T47D (cell line): Measurements from ENCODE around the gene FTCDNL1.

Source experiments
- DNase-seq, 2 experiments: peaks; one replicate each; pipeline versions ENCODE4 v3.0.0 to v3.0.0-alpha.2; 2011 to 2012; ENCODE audit warnings: low read depth in 1 of 2, low spot score in 1 of 2
- JUND ChIP-seq: IDR thresholded peaks from 2 replicates; pipeline ENCODE4 v1.6.1; 2012; ENCODE audit warnings: low read depth
- in situ Hi-C: cut with HindIII; loops from 2 replicates; pipeline ENCODE4 v1.10.0; 2016; ENCODE audit warnings: low sequenced_read_pairs, low pct_unique_long_range_greater_than_20kb

FTCDNL1 gene

DNA sequence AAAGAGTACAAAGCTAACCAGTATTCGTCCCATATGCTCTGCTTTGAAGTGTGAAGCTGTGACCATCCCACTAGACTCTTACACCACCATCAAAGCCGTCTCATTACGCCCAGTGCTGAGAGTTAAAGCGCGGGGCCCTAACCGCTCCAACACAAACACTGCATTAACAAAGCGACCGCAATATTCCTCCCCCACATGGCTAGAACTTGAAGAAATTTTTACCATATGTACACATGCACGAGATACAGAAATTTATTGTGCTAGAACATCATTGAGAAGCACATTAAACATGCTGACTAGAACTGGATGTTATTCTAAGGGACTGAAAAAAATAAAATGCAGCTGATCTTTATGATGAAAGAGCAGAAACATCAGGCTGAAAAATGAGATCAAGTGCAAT, 20.5 kb downstream of the FTCDNL1 start:
- TF ChIP-seq JUND: no peak
- in situ Hi-C loops: no loop called here
- DNase-seq: no peak

DNA sequence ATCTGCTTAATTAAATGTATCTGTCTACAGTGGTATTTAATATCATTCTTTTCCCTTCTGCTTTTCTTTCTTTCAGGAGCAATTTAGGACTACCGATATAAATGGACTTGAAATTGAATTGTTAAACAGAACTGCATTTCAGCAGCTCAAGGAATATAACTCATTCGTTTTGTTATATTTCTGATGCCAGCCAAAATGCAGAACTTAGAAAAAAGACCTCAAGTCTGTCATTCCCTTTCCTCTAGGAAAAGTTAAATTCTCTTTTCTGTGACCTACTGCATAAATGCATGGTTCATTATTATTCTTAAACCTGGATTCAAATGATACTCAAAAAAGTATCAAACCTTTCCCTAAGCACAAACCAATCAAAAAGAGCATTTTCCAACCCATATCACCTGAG, 21.4 kb downstream of the FTCDNL1 start:
- DNase-seq: no peak
- in situ Hi-C loops: no loop called here
- TF ChIP-seq JUND: no peak

DNA sequence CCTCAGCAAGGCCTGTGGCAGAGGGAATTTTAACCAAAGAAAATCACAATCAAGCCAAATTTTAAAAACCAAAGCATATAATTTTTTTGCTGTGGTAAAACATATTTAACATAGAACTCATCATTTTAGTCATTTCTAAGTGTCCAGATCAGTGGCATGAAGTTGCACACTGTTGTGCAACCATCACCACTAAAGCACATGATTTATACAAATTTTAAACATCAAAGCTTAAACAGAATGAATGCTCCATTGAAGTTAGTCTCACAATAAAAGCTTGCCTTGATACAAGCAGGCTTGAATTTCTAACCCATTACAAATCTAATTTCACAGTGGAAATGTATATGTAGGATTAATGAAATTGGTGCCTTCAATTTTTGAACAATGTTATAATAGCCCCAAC, 31.2 kb downstream of the FTCDNL1 start:
- no peak for TF ChIP-seq JUND
- DNase-seq: no peak
- in situ Hi-C loops: no loop called here

DNA sequence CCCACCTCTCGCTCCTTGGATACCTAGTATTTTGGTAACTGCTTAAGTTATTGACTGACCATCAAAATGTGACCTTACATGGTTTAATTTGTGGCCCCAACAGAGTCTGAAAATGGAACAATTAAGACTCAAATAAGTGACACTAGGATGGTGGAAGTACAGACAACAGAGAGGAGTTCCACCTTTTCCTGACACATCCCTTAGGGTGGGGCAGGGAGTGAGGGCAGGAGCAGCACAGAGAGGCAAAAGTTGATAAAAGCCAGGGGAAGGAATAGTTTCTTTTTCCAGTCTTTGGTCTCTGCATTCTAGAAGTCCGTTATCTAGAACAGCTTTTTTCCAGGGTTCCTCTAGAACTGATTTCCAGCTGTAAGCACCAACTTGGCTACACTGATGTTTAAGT, 32.2 kb downstream of the FTCDNL1 start:
- in situ Hi-C loops: no loop called here
- no peak for DNase-seq
- no peak for TF ChIP-seq JUND

DNA sequence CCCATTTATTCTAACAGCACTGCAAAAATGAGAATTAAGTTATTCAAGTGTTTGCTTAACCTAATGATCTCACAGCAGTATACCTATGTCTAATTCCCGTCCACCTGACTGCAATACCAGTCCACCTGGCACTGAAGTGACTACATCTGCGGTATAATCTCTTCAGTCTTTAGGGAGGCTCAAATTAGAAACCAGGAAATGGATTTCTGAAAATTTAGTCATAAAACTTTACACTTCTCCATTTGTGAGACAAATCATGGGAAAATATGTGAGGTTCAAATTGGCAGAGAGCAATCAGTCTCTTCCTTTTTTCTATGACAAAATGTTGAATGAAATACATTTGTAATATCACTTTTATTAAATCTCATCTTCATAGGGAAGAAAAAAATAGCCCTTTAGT, 33.0 kb downstream of the FTCDNL1 start:
- in situ Hi-C loops: no loop called here
- TF ChIP-seq JUND: no peak
- no peak for DNase-seq

DNA sequence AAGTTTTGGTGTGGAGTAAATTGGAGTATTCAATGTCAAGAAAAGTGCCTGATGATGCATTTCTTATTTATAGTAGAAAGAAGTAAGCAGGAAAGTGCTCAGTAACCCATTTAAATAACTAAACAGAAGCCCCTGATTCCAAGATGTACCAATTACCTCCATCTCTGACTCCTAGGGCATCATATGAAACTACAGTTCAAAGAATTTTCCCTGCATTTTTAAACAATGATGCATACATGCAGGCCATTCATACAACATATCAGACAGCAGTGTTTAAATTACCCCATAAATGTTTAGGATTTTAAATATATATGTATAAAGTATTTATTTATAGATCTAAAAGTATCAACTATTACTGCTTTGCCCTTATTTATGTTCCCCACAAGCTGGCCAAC, 36.2 kb downstream of the FTCDNL1 start:
- no peak for TF ChIP-seq JUND
- no peak for DNase-seq
- in situ Hi-C loops: no loop called here

DNA sequence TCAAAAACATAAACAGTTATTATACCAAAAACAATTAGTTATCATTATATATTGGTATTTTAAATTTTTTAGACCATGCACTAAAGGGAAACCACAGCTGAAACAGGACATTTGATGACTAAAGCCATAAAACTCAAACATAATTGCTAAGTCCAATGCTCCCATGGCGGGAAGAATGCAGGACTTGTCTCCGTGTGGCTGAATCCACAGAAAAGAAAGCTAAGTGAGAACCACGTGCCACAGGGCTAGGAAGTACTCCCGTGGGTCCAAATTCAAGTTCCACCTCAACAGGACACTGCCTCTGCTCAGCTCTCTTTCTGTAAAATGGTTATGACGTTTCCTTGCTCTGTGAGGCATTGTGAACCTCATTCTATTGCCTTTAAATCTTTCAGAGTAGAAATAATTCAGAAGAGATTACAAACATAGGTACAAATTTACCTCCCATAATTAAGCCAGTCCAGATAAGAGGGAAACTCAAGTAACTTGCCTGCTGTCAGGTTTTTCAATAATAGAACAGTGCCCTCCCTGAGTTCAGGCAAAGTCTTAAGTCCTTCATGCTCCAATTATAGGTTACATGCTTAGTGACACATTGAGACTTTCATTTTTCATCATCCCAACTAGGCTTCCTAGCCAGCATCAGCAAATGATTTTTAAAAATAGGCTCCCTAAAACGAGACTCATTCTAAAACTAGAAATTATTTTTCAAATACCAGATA, 36.7 kb downstream of the FTCDNL1 start:
- in situ Hi-C loops: no loop called here
- DNase-seq: no peak
- TF ChIP-seq JUND: no peak

DNA sequence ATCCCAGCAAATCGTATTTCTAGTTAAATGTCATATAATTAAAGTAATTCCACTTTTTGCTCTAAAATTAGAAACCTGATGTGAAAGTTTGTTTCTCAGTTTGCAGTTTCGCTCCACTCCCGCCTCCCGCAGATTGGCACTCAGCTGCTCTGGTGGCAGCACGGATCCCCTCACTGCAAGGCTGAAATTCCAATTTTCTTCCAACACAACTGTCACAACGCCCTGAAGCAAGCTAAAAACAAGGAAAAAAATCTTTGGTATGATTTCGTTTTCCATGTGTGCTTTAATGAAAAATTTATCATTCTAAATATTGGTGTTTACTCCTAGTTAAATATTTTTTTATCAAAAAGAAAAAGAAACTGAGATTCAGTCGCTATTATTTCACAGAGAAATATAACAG, 38.5 kb downstream of the FTCDNL1 start:
- in situ Hi-C loops: no loop called here
- TF ChIP-seq JUND: no peak
- no peak for DNase-seq

DNA sequence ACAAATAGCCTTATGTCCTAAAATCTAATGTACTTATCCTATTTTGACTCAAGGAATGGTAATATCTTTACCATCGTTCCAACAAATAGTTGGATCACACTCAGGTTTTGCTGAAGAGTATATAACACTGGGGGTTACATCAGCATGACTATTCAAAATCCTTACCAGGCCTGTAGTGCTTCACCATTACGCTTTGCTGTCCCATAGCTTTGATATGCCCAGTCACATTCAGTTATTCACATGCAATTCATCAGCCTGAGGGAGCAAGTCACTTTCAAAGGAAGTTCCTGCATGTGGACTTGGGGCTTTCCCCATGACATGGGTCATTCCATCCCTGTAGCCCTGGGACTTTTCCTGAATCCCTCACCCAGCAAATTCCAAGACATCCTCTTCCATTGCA, 39.6 kb downstream of the FTCDNL1 start:
- no peak for DNase-seq
- TF ChIP-seq JUND: no peak
- in situ Hi-C loops: no loop called here

DNA sequence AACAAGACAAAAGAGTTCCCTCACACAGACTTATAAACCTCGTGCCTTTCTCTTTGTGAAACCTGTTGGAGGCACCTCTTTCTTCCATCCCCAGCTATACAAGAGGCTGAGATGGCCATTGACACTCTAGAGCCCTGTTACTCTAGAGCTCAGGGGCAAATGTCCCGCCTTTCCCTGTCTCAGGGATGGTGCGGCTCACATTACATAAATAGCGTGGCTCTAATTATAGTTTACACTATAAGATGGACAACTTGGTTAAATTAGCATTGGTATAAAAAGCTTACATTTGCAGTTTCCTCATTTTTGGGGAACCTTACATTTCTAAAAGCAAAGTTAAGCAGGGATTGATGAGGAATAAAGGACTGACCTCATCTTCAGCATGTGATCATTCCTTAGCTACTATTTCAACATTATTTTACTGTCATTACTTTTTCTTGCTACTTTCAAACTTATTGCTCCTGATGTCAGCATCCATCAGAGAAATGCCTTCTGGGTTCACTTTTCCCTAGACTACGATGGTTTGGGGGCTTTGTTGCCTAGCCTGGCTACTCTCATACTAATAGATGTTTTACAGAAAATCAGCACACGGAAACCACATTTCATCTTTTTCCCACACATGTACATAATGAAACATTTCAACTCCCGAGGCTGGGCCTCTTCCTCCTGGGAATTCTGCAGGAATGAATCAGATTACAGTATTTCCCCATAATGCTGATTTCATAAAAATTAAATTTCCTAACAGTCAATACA, 40.4 kb downstream of the FTCDNL1 start:
- in situ Hi-C loops: no loop called here
- no peak for DNase-seq
- no peak for TF ChIP-seq JUND

DNA sequence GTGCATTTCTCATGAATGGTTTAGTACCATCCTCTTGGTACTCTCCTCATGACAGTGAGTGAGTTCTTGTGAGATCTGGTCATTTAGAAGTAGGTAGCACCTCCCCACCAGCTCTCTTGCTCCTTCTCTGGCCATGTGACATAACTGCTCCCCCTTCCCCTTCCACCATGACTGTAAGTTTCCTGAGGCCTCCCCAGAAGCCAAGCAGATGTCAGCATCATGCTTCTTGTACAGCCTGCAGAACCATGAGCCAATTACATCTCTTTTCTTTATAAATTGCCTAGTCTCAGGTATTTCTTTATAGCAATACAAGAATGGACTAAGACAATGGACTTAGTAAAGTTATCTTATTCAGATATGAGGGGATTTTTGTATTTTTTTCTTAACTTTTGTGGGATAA, 43.0 kb downstream of the FTCDNL1 start:
- no peak for TF ChIP-seq JUND
- in situ Hi-C loops: no loop called here
- DNase-seq: no peak

DNA sequence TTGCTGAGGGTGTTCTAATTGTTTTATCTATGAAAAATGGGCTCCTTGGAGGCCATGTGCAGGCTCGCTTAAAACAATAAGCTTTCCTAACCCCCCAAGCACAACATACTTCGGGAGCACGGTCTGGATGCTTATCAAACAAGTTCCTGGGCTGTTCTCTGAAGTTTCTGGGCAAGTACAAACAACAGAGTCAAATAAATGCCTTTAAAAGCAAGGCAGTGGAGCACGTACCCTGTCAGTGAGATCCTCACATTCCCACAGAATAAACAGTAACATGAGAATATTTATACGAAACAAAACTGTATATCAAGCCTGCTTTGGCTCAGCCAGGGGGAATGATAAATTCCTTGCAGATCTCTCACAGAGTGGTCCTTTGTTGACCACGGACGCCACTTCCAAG, 44.8 kb downstream of the FTCDNL1 start:
- no peak for TF ChIP-seq JUND
- no peak for DNase-seq
- in situ Hi-C loops: no loop called here

DNA sequence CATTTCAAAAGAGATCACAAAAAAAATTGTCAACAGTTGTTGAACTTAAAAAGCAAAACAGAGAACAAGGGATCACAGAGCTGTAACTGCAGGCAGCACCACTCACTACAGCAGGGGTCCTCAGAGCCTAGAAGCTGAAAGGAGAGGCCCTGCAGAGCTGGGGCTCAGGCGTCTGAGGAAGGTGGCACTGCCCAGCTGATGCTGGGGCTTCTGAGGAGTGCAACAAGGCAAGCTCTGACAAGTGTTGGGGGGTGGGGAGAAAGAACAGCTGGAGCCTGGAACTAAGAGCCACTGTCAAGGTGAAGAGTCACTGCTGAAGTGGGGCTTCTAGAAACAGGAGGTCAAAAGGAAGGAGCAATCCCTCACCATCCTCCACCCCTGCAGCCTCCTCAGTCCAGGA, 46.2 kb downstream of the FTCDNL1 start:
- no peak for DNase-seq
- in situ Hi-C loops: no loop called here
- TF ChIP-seq JUND: no peak

DNA sequence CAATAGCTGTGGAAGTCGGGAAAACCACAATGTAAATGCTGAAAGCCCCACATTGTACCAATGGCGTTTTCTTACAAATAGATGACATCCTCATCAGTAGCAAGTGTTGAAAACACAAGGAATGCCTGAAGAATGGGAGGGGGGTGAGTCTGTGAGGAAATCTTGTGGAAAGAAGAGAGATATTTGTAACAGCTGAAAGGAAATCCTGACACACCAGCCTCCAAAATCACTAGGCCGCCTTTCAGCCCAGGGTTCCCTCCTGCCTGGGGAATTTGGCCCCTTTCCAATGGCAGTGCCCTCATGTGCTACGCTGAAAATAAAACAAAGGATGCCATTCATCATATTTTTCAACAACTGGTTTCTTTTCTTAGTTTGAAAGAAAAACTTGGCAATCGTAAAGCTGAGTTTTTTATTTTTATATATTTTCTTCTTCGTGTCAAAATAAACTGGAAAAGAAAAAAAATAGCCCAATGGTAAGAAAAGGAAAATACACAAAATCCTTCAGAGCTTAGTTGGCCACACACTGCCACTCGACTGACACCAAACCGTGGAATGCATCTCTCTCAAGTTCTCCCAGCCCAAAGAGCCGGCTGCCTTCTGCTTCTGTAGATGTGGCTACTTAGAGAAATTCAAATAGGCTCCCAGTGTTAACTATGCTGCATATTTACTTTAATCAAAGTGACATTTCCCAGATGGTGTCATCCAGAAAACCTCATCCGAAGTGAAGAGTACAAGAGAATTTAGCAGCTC, 52.0 kb downstream of the FTCDNL1 start:
- DNase-seq: no peak
- no peak for TF ChIP-seq JUND
- in situ Hi-C loops: no loop called here
